Peyer's patch (tissue), 4 donors: Measurements from ENCODE around the gene ENPP3.

ENCODE experiments used
- POLR2A ChIP-seq, 2 donors: fragments of 450-650 bp; IDR thresholded peaks; one replicate each; pipeline ENCODE4 v1.5.1; 2017; ENCODE audit warnings: antibody characterized with exemption in 2 of 2, mild to moderate bottlenecking in 2 of 2, moderate library complexity in 2 of 2
- TF ChIP-seq, protein P1 (sequence below), 6 experiments: fragments of 450-650 bp in 4 of 6; fragments of 200-600 bp in 2 of 6; sonication (generic) in 1 of 6; IDR thresholded peaks; one replicate each; pipeline ENCODE4 v1.5.1; 2017 to 2019; ENCODE audit warnings: antibody characterized with exemption in 6 of 6, mild to moderate bottlenecking in 3 of 6, moderate library complexity in 1 of 6

DNA sequence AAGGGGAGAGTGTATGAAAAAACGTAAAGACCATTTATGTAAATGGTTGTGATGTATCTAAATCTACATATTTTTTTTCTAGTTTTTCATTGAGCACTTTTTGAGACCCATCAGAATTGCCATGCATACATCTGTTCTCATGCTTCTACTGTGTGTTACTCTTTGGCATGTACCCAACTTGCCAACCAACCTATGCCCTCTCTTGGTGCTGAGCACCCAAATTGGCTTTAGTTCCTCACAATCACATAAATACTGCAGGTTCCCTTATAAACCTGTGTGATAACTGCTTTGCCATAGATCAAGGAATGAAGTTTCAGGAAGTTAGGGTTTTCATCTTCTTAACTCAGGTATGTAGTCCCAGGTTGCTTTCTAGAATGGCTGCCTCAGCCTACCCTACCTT, 7.8 kb downstream of the ENPP3 start:
- TF ChIP-seq POLR2A (IDR thresholded peaks at IDR 0.05), result no peak
- TF ChIP-seq, protein P1, sequence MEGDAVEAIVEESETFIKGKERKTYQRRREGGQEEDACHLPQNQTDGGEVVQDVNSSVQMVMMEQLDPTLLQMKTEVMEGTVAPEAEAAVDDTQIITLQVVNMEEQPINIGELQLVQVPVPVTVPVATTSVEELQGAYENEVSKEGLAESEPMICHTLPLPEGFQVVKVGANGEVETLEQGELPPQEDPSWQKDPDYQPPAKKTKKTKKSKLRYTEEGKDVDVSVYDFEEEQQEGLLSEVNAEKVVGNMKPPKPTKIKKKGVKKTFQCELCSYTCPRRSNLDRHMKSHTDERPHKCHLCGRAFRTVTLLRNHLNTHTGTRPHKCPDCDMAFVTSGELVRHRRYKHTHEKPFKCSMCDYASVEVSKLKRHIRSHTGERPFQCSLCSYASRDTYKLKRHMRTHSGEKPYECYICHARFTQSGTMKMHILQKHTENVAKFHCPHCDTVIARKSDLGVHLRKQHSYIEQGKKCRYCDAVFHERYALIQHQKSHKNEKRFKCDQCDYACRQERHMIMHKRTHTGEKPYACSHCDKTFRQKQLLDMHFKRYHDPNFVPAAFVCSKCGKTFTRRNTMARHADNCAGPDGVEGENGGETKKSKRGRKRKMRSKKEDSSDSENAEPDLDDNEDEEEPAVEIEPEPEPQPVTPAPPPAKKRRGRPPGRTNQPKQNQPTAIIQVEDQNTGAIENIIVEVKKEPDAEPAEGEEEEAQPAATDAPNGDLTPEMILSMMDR (IDR thresholded peaks at IDR 0.05), result no peak
